IPS-20b (cell line): Measurements from ENCODE around the gene ZNF813.
A peak's percentile ranks its signal among the peaks of the same experiment; 100 is the strongest.
"Not testable (repeated sequence)": the region's sequence is repeated elsewhere in the genome, so short reads cannot be mapped to it uniquely, and the experiment has no call there.

Experiments used
- H3K27ac ChIP-seq: one replicate; pipeline ENCODE4 v1.5.1; 2013; ENCODE audit warnings: low read length
- H3K27me3 ChIP-seq: 2 replicates; pipeline ENCODE4 v1.6.1; 2013; ENCODE audit warnings: mild to moderate bottlenecking, low read length, inconsistent platforms; ENCODE audit not compliant: insufficient read depth
- H3K36me3 ChIP-seq: 2 replicates; pipeline ENCODE4 v1.6.1; 2013; ENCODE audit warnings: low read depth, mild to moderate bottlenecking, inconsistent platforms, low read length, moderate library complexity; ENCODE audit not compliant: insufficient read depth
- H3K4me1 ChIP-seq: 2 replicates; pipeline ENCODE4 v1.6.1; 2013; ENCODE audit warnings: mild to moderate bottlenecking, control low read depth, inconsistent platforms, low read length, moderate library complexity; ENCODE audit not compliant: insufficient read depth
- H3K4me3 ChIP-seq: 2 replicates; pipeline ENCODE4 v1.5.1; 2013; ENCODE audit warnings: mild to moderate bottlenecking, low read length, inconsistent platforms
- H3K9ac ChIP-seq: 2 replicates; pipeline ENCODE4 v1.6.1; 2013; ENCODE audit warnings: low read depth, mild to moderate bottlenecking, inconsistent platforms, low read length, moderate library complexity
- H3K9me3 ChIP-seq: 2 replicates; pipeline ENCODE4 v1.6.1; 2013; ENCODE audit warnings: mild to moderate bottlenecking, low read depth, low read length, inconsistent platforms; ENCODE audit not compliant: insufficient read depth

ZNF813 gene

GRCh38 chr19:53511933-53512374, 44.4 kb downstream of the ZNF813 start:
- H3K36me3 ChIP-seq: no peaks in the 10 kb centered on the region
- H3K4me3 ChIP-seq: no peak overlapping the region
- H3K9me3 ChIP-seq: no peaks in the 10 kb centered on the region
- no peak overlapping the region for H3K27ac ChIP-seq
- H3K9ac ChIP-seq: no peak overlapping the region
- H3K4me1 ChIP-seq: no peaks in the 10 kb centered on the region
- H3K27me3 ChIP-seq: no peaks in the 10 kb centered on the region; the same call in 1 of the 2 replicates

DNA sequence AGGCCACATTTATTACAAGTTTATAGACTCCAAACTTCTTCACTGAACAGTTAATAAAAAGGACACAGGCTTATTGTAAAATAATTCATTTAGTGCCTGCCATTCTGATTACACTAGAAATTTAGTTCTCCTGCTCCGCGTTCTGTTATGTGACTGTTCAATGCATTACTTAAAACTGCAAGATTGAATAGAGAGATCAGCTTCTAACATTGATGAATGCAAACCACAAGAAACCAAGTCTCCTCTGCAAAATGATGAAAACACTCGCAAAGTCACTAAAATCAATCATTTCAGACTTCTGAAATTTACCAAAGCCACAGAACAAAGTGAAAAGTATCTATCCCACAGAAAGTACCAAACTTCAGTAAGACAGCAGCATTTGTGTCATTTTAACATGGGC, 47.5 kb downstream of the ZNF813 start:
- H3K9ac ChIP-seq, H3K9me3 ChIP-seq, H3K27me3 ChIP-seq, H3K27ac ChIP-seq, H3K4me3 ChIP-seq, H3K36me3 ChIP-seq, H3K4me1 ChIP-seq: not testable (repeated sequence)

GRCh38 chr19:53517114-53517741, 49.7 kb downstream of the ZNF813 start:
- no peak overlapping the region for H3K9ac ChIP-seq
- H3K27me3 ChIP-seq: no peaks in the 10 kb centered on the region; the same call in 1 of the 2 replicates
- H3K27ac ChIP-seq: no peak overlapping the region
- H3K9me3 ChIP-seq: no peaks in the 10 kb centered on the region
- peaks cover 5% of the 10 kb centered on the region; the same call in 1 of the 2 replicates for H3K4me1 ChIP-seq
- H3K36me3 ChIP-seq: no peaks in the 10 kb centered on the region
- H3K4me3 ChIP-seq: no peak overlapping the region

DNA sequence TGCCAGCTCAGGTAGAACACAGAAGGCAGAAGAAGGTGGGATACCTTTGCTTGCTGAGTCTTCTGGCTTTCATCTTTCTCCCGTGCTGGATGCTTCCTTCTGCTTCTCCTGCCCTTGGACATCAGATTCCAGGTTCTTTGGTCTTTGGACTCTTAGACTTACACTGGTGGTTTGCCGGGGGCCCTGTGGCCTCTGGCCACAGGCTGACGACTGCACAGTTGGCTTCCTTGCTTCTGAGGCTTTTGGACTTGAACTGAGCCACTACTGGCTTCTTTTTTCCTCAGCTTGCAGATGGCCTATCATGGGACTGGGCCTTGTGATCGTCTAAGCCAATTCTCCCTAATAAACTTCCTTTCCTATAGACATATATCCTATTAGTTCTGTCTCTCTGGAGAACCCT, 50.6 kb downstream of the ZNF813 start:
- no peaks in the 10 kb centered on the region; the same call in 1 of the 2 replicates for H3K27me3 ChIP-seq
- H3K36me3 ChIP-seq: peaks cover 5% of the 10 kb centered on the region
- H3K9me3 ChIP-seq: no peaks in the 10 kb centered on the region
- H3K9ac ChIP-seq: no peak overlapping the region
- H3K4me3 ChIP-seq: no peak overlapping the region
- peaks cover 5% of the 10 kb centered on the region; the same call in 1 of the 2 replicates for H3K4me1 ChIP-seq
- H3K27ac ChIP-seq: no peak overlapping the region

DNA sequence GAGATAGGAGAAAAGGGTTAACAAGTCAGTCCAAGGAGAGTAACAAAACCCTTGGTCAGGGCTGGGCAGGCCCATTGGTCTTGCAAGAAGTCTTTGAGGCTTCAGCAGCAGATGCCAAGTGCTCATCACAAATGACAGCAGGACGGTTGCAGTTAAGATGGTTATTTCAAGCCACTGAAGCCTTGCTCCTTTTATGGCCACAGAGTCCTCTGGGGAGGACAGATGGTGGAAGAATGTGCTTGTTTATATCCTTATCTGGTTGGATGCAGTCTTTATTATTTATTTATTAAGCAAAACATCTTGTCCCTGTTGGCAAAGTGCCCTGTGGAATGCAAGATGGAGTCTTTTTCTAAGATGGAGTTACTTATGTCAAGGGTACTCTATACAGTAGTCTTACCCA, 51.2 kb downstream of the ZNF813 start:
- H3K4me1 ChIP-seq: peaks cover 5% of the 10 kb centered on the region; the same call in 1 of the 2 replicates
- no peak overlapping the region for H3K9ac ChIP-seq
- H3K27ac ChIP-seq: no peak overlapping the region
- peaks cover 10% of the 10 kb centered on the region for H3K36me3 ChIP-seq
- no peaks in the 10 kb centered on the region; the same call in 1 of the 2 replicates for H3K27me3 ChIP-seq
- no peak overlapping the region for H3K4me3 ChIP-seq
- no peaks in the 10 kb centered on the region for H3K9me3 ChIP-seq

DNA sequence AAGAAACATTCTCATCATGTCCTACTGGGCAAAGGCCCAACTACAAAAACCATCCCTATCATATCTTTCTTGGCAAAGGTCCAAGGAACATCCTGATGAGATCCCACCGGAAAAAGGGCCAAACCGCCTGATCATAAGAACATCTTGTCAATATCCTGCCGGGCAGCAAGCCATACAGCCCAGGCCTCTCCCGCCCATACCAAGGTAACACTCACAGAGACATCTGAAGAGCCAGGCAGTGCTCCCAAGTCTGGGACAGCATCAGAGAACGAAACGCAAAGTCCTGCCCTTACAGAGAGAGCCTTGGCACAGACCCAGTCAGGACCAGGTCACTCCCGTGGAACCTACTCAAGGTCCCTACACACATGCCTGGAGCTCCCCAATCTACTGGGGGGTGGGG, 51.9 kb downstream of the ZNF813 start:
- Histone ChIP-seq H3K27ac (no peak overlapping the region), H3K9me3 (no peaks in the 10 kb centered on the region), H3K4me3 (no peak overlapping the region), H3K27me3 (no peaks in the 10 kb centered on the region; the same call in 1 of the 2 replicates), H3K4me1 (peaks cover 5% of the 10 kb centered on the region; the same call in 1 of the 2 replicates), H3K36me3 (peaks cover 16% of the 10 kb centered on the region), H3K9ac (no peak overlapping the region)

DNA sequence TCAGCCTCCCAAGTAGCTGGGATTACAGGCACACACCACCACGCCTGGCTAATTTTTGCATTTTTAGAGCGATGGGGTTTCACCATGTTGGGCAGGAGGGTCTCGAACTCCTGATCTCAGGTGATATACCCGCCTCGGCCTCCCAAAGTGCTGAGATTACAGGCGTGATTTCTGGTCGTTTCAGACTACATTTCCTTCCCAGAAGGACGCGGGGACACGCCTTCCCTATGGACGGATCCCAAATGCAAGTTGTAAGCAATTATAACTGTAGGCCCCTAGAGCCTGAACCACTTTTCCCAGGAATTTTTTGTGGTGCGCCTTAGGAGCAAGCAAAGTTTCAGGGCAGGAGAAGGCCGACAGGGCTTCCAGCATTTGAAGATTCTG, 52.6 kb downstream of the ZNF813 start:
- Histone ChIP-seq H3K36me3 (peaks cover 16% of the 10 kb centered on the region), H3K9ac (peak overlapping the region; percentile 67; the same call in 1 of the 2 replicates), H3K27me3 (no peaks in the 10 kb centered on the region; the same call in 1 of the 2 replicates), H3K4me3 (peak overlapping the region; percentile 93), H3K27ac (peak overlapping the region; percentile 58), H3K4me1 (peaks cover 5% of the 10 kb centered on the region; the same call in 1 of the 2 replicates), H3K9me3 (no peaks in the 10 kb centered on the region)

- peak overlapping the region; percentile 95 for H3K9ac ChIP-seq
- H3K4me3 ChIP-seq: peak overlapping the region; percentile 93
- H3K27ac ChIP-seq: peak overlapping the region; percentile 70
Observed at GRCh38 chr19:53520547-53521372, 53.2 kb downstream of the ZNF813 start.

GRCh38 chr19:53521373-53522202, 54.1 kb downstream of the ZNF813 start:
- Histone ChIP-seq H3K4me1 (peaks cover 5% of the 10 kb centered on the region; the same call in 1 of the 2 replicates), H3K9ac (peak overlapping the region; percentile 95), H3K27me3 (no peaks in the 10 kb centered on the region; the same call in 1 of the 2 replicates), H3K36me3 (peaks cover 25% of the 10 kb centered on the region), H3K27ac (peak overlapping the region; percentile 70), H3K4me3 (peak overlapping the region; percentile 93), H3K9me3 (peaks cover 10% of the 10 kb centered on the region; the same call in 1 of the 2 replicates)

More at GRCh38 chr19:53520547-53521372, 53.2 kb downstream of the ZNF813 start:
- H3K36me3 ChIP-seq: peaks cover 20% of the 10 kb centered on the region
- H3K4me1 ChIP-seq: peaks cover 5% of the 10 kb centered on the region; the same call in 1 of the 2 replicates
- peaks cover 5% of the 10 kb centered on the region; the same call in 1 of the 2 replicates for H3K9me3 ChIP-seq
- no peaks in the 10 kb centered on the region; the same call in 1 of the 2 replicates for H3K27me3 ChIP-seq

DNA sequence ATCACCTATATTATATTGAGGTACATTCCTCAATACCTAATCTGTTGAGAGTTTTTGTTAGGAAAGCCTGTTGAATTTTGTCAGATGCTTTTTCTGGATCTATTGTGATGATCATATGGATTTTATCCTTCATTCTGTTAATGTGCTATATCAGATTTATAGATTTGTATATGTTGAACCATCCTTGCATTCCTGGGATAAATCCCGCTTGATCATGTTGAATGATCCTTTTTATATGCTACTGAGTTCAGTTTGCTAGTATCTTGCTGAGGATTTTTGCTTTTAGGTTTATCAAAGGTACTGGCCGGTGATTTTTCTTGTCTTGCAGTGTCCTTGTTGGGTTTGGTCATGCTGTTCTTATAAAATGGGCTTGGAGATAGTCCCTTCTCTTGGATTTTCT, 58.4 kb downstream of the ZNF813 start:
- H3K4me1 ChIP-seq: peaks cover 5% of the 10 kb centered on the region; the same call in 1 of the 2 replicates
- H3K9ac ChIP-seq: no peak overlapping the region
- no peaks in the 10 kb centered on the region for H3K27me3 ChIP-seq
- no peak overlapping the region for H3K27ac ChIP-seq
- H3K9me3 ChIP-seq: peaks cover 10% of the 10 kb centered on the region; the same call in 1 of the 2 replicates
- no peak overlapping the region for H3K4me3 ChIP-seq
- peaks cover 63% of the 10 kb centered on the region for H3K36me3 ChIP-seq

GRCh38 chr19:53530622-53531021, 63.1 kb downstream of the ZNF813 start:
- Histone ChIP-seq H3K4me1 (no peaks in the 10 kb centered on the region), H3K27ac (no peak overlapping the region), H3K27me3 (no peaks in the 10 kb centered on the region), H3K36me3 (peaks cover 69% of the 10 kb centered on the region), H3K9me3 (peaks cover 6% of the 10 kb centered on the region; the same call in 1 of the 2 replicates), H3K4me3 (no peak overlapping the region), H3K9ac (no peak overlapping the region)
